GM03348 (cell line): ENCODE results near the gene MRPS7.

Experiments used
- DNase-seq: peaks from one replicate; pipeline ENCODE4 v3.0.0; 2012; ENCODE audit warnings: low spot score

The MRPS7 gene

DNA sequence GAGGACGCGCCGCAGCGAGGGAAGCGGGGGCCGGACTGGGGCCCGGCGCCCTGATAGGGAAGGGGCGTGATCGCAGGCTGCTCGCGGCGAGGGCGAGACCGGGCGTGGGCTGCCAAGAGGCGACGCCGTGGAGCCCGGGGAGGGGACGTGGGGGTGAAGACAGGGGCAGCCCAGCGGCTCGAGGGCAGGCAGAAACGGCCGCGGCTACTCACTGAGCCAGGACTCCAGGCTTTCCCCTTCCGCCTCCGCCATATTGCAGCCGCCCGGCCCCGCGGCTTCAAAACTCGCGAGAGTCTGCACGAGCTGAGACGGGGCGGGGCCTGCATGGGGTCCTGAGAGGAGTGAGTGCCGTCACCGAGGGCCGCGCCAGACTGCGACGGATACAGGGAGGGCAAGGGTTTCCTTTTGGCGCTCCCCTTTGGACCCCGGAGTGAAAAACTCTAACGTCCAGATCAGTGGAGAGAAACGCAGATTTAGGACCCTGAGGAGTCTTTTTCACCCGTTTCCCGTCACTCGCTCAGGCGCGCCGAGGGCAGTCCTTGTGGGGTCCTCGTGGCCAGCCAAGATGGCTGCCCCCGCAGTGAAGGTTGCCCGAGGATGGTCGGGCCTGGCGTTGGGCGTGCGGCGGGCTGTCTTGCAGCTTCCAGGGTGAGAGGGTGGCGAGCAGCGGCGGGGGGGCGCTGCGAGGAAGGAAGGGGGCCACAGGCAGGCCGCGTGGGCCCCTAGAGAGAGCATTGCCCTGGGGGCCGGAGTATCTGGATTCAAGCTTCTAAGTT is at the start of gene MRPS7, which contains the start of gene GGA3:
TSS of gene MRPS7 (plus strand) at position 544 of the 776 bp plus-strand sequence. CDS start at position 566, 22 bp downstream.
TSS of gene GGA3 (minus strand) at position 271 of the 776 bp plus-strand sequence. CDS start at position 252, 19 bp downstream.
- DNase-seq = peak; percentile 97

GRCh38 chr17:75218131-75218530 is 43.5 kb upstream of the MRPS7 start:
- DNase-seq = no peak

- no peak for DNase-seq
These were observed 41.9 kb upstream of the MRPS7 start for GRCh38 chr17:75219815-75220214.

DNA sequence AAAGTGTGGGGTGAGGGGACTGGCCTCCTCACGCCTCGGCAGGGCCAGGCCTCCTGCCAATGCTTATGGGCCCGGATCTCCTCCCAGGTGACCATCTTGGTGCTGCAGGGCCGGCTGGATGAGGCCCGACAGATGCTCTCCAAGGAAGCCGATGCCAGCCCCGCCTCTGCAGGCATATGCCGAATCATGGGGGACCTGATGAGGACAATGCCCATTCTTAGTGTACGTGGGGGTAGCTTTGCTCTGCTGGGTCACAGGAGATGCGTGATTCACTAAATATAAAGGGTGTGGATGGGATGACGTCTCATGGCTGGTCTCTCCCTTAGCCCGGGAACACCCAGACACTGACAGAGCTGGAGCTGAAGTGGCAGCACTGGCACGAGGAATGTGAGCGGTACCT is 36.7 kb upstream of the MRPS7 start:
- no peak for DNase-seq

DNA sequence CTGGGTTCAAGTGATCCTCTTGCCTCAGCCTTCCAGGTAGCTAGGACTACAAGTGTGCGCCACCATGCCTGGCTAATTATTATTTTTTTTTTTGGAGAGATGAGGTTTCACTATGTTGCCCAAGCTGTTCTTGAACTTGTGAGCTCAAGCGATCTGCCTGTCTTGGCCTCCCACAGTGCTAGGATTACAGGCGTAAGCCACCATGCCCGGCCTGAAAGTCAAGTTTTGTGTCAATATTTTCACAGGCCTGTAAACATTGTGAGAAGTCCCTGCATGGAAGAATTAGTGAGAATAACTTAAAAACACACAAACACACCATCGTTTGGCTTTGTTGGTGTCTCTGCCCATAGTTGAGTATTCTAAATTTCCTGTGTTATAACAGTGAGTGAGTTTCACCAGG is 34.0 kb upstream of the MRPS7 start:
- DNase-seq = no peak

DNA sequence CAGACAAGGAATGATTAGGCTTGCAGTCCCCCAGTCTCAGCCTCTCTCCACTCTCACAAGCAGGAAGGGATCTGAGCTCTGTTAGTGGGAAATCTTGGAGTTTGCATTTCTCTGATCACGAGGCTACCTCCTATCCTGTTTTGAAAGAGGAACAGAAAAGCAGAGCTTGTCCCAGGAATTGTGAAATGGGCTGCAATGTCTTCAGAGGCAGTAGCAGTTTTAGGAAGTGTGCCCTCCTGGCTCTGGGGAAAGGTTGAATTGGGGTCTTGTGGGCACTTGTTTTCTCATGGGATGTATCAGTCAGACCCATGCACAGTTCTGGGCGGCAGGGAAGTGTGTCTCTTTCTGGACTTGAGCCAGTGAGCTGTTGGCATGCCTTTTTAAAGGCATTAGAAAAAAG is 33.4 kb upstream of the MRPS7 start:
- no peak for DNase-seq

- no peak for DNase-seq
These were observed 32.8 kb upstream of the MRPS7 start for GRCh38 chr17:75228847-75229246.

- DNase-seq = no peak
These were observed 30.6 kb upstream of the MRPS7 start for GRCh38 chr17:75231071-75231470.

- no peak for DNase-seq
These were observed 29.8 kb upstream of the MRPS7 start for GRCh38 chr17:75231741-75232464.

DNA sequence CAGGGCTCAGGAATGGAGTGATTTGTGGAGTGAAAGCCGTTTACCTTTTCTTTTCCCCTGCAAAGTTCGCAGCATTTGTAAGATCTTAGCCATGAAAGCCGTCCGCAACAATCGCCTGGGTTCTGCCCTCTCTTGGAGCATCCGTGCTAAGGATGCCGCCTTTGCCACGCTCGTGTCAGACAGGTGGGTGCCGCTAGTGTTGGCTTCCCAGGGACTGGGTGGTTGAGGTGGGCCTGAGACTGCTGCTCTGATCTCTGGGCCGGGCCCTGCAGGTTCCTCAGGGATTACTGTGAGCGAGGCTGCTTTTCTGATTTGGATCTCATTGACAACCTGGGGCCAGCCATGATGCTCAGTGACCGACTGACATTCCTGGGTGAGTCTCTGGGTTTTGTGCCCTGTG is 28.9 kb upstream of the MRPS7 start:
- no peak for DNase-seq

DNA sequence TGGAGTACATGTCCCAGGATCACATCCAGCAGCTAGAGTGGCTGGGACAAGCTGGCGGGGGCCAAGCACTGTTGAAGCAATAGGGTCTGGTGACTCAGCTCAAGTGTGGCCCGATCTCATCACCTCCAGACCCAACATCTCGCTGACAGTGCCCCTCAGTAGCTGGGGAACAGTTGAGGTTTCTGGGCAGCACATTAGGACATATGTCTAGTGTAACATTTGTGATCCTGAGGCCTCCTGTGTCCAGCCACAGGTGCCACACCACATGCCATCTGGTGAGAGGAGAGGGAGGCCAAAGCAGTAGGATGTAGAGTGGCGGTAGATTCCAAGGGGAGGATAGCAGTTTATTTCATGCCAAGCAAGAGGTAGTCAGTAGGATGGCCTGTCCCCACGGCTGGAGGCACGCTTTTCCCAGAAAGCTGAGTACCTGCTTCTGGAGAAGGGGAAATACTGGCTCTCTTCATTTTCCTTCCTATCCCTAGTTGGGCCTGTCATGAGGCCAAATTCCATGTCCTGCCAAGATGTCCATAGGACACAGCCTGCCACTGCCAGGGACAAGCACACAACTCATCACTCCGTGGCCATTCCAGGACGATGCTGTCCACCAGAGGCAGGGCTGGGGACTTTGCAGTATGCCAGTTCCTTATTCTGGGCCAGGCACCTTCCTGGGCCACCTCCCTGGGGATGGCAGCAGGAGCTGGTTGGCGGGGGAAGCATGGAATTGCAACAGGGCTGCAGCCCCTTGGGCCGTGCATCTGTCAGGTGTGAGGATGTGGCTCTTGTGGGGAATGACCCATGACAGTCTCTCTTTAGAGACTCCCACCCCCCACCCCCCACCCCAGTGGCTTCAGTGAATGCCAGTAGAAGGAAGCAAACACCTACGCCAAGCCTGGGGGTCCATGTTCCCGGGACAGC is 24.3 kb upstream of the MRPS7 start:
- no peak for DNase-seq

DNA sequence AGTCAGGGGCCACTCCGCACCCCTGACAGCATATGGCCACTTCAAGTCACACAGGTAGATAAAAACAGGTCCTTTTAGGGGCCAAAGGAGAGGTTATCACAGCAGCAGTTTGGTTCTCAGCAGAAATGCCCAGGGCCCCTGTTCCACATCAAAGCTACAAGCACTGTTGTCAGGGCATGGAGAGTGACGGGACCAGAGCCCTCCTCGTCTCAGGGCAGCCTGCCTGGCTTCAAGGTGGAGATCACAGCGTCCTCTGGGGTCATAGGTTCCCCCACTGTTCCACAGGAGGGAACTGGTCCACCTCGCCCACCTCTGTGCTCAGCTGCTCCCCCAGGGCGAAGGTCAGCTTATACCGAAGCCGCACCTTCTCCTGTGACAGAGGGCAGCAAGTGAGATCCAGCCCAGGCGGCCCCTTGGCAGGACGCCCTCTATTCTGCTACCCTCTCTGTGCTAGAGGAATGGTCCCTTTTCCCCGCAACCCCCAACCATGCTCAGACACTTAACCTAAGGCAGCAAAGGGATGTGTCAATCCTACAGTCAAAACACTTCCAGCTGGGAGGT is 23.6 kb upstream of the MRPS7 start:
- no peak for DNase-seq

DNA sequence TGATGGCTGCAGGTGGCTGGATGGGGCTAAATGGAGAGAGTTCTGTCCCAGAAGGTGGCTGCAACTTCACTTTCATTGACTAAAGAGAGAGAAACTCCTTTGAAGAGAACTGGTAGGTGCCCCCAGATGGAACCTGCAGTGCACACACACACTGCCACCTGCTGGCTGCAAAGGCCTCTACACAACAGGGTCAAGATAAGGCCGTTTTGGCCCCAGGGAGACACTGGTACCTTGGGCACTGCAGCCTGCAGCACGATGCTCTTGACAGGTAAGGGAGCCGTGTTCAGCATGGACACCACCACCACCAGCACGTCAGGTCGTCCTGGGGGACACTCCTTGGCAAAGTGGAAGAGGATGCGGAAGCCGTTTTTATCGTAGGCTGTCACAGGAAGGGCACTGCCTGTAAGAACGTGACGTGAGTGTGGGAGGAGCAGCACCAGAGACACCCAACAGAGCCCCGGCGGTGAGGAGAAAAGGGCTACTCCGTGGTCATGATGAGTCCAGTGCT is 22.9 kb upstream of the MRPS7 start:
- peak; percentile 87 for DNase-seq

DNA sequence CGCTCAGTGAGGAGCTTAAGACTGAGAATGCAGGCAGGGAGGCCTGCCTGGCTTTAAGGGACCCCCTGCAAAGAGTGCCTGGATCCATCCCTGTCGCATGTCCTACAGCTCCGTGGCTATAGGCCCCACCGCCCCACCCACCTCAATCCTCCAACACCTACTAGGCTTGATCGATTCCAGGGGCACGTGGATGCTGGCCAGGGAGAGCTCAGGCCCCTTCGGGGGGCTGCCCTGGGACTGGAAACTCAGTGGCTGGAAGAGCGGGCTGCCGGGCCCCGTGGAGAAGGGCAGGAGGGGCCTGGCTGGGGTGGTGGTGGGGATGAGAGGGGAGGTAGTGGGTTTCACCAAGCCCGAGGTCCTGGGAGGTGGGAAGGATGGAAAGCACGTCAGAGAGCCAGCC is 22.5 kb upstream of the MRPS7 start:
- DNase-seq = no peak

DNA sequence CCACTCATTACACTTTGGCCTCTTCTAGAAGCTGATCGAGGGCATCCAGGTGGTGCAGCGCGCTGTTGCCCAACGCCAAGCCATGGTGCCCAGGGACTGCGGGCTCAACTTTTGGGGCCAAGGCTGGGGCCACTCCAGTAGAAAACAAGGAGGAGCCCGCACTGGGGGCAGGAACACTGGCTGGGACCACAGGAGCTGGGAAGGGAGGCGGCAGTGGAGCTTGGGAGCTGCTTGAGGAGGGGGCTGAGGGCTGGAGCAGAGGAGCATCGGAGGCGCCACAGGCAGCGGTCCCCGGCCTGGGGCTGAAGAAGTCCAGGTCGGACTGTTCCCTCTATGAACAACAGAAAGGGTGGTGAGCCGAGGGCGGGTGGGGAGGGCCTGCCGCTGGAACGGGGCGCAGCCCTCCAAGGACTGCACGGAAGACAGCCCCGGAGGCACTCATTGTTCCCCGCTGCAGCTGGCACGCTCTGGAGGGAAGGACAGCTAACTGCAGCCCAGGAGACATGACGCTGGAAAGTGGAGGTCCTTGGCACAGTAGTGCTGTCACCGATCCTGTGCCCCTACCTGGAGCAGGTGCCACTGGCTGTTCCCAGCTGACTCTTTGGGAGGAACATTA is 21.8 kb upstream of the MRPS7 start:
- DNase-seq = no peak

GRCh38 chr17:75240394-75241142 is 21.1 kb upstream of the MRPS7 start:
- peak; percentile 71 for DNase-seq

DNA sequence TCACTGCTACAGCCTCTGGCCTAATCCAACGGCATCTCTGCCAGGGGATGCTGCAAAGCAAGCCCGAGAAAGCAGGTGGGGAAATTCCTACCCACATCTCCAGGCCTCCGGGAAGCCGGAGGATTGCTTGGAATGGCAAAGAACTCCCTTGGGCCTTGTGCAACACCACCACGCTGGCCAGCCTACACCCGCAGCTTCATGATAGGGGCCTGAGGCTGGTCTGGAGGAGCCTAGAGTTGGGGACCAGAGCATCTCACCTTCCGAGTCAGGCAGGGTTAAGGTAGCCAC is 20.6 kb upstream of the MRPS7 start:
- peak; percentile 65 for DNase-seq

- DNase-seq = no peak
These were observed 20.2 kb upstream of the MRPS7 start for GRCh38 chr17:75241502-75241901.

DNA sequence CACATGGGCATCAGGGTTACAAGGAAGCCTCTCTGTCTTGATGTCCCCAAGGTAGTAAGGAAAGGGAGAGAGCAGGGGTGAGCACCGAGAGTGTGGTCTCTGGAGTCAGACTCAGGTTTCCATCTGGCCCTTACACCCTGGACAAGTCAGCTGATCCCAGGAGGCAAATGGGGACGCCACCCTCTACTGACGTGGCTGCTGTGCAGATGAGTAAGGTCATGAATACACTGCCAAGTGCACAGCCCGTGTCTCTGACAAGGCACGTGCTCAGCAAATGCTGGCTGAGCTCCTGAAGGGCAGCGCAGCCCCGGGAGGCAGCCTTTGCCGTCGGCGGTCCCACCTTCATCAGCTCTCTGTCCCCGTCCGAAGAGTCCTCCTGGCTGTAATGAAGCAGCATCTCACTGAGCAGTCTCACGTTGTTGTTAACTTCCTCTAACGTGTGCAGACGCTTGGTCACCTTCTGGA is 19.7 kb upstream of the MRPS7 start:
- DNase-seq = peak; percentile 44

DNA sequence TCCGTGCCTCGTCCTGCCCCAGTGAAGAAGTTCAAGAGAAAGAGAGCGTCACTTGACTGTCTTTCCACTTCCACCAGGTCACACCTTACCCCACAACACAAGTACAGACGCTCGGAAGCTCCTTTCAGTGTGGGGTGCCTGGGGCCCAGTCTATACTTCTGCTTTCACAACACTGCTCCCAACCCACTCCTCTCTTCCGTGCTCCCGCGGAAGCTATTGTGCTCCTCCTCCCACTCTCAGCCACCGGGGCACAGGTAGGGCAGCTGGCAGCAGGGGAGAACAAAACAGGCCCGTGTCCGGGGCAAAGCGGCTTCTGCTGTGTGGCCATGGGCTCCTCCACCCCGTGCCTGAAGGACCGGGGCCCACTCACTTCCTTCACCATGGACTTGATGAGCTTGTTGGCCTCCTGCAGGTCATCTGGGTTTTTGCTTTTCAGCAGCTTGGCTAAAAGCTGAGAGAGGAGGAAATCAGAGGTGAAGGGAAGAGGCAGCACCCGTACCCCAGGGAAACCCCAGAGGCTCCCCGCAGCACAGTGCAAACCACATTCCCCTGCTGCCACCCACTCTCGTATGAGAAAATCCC is 19.1 kb upstream of the MRPS7 start:
- no peak for DNase-seq
